ENCODE data around the gene CXCR2.

Gene CXCR2

DNA sequence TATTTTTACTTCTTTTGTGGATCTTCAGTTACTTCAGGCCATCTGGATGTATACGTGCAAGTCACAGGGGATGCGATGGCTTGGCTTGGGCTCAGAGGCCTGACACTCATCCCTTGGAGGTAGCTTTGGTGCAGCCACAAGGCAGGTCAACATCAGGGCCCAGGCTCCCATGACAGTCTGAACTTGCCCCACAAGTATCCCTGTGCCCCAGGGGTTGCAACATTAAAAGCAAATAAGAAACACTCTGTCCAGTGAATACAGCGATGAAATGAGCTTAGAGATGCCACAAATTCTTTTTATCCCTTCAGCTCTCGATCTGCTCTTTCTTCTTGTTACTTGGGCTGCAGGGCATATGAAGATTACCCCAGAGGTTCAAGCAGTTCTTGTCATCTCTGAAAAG, 54.0 kb downstream of the CXCR2 start:
- Histone ChIP-seq H3K4me3 (ENCODE audit: low read depth, low read length) (no peak overlapping the region), H3K36me3 (ENCODE audit: control insufficient read depth in 2 of 2, insufficient read depth in 1 of 2, low read length in 2 of 2) (no peaks in the 10 kb centered on the region), H3K27ac (ENCODE audit: extremely low read depth, low read depth, low read length) (no peak overlapping the region), H3K4me1 (ENCODE audit: control insufficient read depth, insufficient read depth, low read length) (no peaks in the 10 kb centered on the region), H3K9me3 (ENCODE audit: control insufficient read depth, insufficient read depth, low read depth, low read length) (no peaks in the 10 kb centered on the region)
- no peak for TF ChIP-seq ZNF530 (tag by site-specific recombination; IDR thresholded peaks at IDR 0.05; ENCODE audit: low read depth)
- no peak for TF ChIP-seq ZNF660 (tag by site-specific recombination; IDR thresholded peaks at IDR 0.05)
- no peak for TF ChIP-seq ZNF768 (tag by site-specific recombination; IDR thresholded peaks at IDR 0.05)
- TF ChIP-seq, protein P1, sequence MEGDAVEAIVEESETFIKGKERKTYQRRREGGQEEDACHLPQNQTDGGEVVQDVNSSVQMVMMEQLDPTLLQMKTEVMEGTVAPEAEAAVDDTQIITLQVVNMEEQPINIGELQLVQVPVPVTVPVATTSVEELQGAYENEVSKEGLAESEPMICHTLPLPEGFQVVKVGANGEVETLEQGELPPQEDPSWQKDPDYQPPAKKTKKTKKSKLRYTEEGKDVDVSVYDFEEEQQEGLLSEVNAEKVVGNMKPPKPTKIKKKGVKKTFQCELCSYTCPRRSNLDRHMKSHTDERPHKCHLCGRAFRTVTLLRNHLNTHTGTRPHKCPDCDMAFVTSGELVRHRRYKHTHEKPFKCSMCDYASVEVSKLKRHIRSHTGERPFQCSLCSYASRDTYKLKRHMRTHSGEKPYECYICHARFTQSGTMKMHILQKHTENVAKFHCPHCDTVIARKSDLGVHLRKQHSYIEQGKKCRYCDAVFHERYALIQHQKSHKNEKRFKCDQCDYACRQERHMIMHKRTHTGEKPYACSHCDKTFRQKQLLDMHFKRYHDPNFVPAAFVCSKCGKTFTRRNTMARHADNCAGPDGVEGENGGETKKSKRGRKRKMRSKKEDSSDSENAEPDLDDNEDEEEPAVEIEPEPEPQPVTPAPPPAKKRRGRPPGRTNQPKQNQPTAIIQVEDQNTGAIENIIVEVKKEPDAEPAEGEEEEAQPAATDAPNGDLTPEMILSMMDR (tag by site-specific recombination; IDR thresholded peaks at IDR 0.05) = no peak
- no peak for TF ChIP-seq ZNF114 (tag by site-specific recombination; IDR thresholded peaks at IDR 0.05)
- no peak for TF ChIP-seq ZNF221 (tag by site-specific recombination; IDR thresholded peaks at IDR 0.05; ENCODE audit: borderline replicate concordance)
- TF ChIP-seq, protein P2, sequence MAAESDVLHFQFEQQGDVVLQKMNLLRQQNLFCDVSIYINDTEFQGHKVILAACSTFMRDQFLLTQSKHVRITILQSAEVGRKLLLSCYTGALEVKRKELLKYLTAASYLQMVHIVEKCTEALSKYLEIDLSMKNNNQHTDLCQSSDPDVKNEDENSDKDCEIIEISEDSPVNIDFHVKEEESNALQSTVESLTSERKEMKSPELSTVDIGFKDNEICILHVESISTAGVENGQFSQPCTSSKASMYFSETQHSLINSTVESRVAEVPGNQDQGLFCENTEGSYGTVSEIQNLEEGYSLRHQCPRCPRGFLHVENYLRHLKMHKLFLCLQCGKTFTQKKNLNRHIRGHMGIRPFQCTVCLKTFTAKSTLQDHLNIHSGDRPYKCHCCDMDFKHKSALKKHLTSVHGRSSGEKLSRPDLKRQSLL (tag by site-specific recombination; IDR thresholded peaks at IDR 0.05) = no peak
- TF ChIP-seq, protein P3, sequence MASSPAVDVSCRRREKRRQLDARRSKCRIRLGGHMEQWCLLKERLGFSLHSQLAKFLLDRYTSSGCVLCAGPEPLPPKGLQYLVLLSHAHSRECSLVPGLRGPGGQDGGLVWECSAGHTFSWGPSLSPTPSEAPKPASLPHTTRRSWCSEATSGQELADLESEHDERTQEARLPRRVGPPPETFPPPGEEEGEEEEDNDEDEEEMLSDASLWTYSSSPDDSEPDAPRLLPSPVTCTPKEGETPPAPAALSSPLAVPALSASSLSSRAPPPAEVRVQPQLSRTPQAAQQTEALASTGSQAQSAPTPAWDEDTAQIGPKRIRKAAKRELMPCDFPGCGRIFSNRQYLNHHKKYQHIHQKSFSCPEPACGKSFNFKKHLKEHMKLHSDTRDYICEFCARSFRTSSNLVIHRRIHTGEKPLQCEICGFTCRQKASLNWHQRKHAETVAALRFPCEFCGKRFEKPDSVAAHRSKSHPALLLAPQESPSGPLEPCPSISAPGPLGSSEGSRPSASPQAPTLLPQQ (tag by site-specific recombination; IDR thresholded peaks at IDR 0.05) = no peak
- no peak for TF ChIP-seq FEZF1 (tag by site-specific recombination; IDR thresholded peaks at IDR 0.05)
- no peak for TF ChIP-seq ZNF155 (tag by site-specific recombination; IDR thresholded peaks at IDR 0.05)
- TF ChIP-seq ZNF792 (tag by site-specific recombination; IDR thresholded peaks at IDR 0.05) = no peak
- ChIA-PET CTCF (interaction anchor here (1.1 kb wide), 1 partner anchor 13 kb away, joined by 3 read pairs; no protein-coding TSS in a partner anchor), POLR2A (no interaction called here)

DNA sequence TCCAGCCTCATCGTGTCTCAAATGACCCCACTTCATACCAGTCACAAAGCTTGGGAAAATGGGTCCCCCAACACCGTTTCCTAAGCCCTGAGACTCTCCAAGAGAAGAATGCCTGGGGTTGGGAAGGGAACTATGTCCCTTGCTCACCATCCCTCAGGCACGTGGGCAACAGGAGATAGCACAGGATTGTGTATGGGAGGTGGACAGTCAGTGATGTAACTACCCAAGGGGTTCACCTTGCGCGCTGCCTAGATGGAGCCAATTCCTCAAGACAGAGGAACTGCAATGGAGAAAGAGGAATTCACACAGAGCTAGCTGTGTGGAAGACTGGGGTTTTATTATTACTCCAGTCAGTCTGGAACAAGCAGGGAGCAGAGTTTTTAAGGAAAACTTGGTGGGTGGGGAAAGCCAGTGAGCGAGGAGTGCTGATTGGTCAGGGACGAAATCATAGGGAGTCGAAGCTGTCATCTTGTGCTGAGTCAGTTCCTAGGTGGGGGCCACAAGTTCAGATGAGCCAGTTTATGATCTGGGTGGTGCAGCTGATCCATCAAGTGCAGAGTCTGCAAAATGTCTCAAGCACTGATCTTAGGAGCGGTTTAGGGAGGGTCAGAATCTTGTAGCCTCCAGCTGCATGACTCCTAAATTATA, 54.8 kb downstream of the CXCR2 start:
- no peak overlapping the region for H3K4me3 ChIP-seq (ENCODE audit: low read depth, low read length)
- CTCF ChIA-PET = interaction anchor here (0.8 to 1.1 kb wide), 2 partner anchors 11 to 12 kb away, joined by 3 read pairs; no protein-coding TSS in a partner anchor
- no peak overlapping the region for H3K27ac ChIP-seq (ENCODE audit: extremely low read depth, low read depth, low read length)
- TF ChIP-seq ZNF473 (tag by site-specific recombination; IDR thresholded peaks at IDR 0.05) = no peak
- no peak for TF ChIP-seq ZNF2 (tag by site-specific recombination; IDR thresholded peaks at IDR 0.05)
- TF ChIP-seq ZNF776 (tag by site-specific recombination; IDR thresholded peaks at IDR 0.05; ENCODE audit: borderline replicate concordance) = no peak
- no peak for TF ChIP-seq KLF7 (tag by site-specific recombination; IDR thresholded peaks at IDR 0.05; ENCODE audit: borderline replicate concordance)
- no peak for TF ChIP-seq ZNF211 (tag by site-specific recombination; IDR thresholded peaks at IDR 0.05; ENCODE audit: low read depth)
- TF ChIP-seq ZNF391 (tag by site-specific recombination; IDR thresholded peaks at IDR 0.05; ENCODE audit: borderline replicate concordance, low read depth) = no peak
- TF ChIP-seq ZNF561 (tag by site-specific recombination; IDR thresholded peaks at IDR 0.05; ENCODE audit: borderline replicate concordance) = no peak
- no peak for TF ChIP-seq KLF16 (tag by site-specific recombination; IDR thresholded peaks at IDR 0.05)
- no peak for TF ChIP-seq ZNF843 (tag by site-specific recombination; IDR thresholded peaks at IDR 0.05)
- TF ChIP-seq ZNF214 (tag by site-specific recombination; IDR thresholded peaks at IDR 0.05; ENCODE audit: borderline replicate concordance) = no peak
- TF ChIP-seq ZNF24 (tag by site-specific recombination; IDR thresholded peaks at IDR 0.05) = no peak
- TF ChIP-seq ZNF350 (tag by site-specific recombination; IDR thresholded peaks at IDR 0.05) = no peak
- no peak for TF ChIP-seq ZNF629 (tag by site-specific recombination; IDR thresholded peaks at IDR 0.05)
- no peak for TF ChIP-seq ZNF677 (tag by site-specific recombination; IDR thresholded peaks at IDR 0.05)
- TF ChIP-seq ZIC2 (tag by site-specific recombination; IDR thresholded peaks at IDR 0.05) = no peak
- TF ChIP-seq, protein P4, sequence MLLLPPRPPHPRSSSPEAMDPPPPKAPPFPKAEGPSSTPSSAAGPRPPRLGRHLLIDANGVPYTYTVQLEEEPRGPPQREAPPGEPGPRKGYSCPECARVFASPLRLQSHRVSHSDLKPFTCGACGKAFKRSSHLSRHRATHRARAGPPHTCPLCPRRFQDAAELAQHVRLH (tag by site-specific recombination; IDR thresholded peaks at IDR 0.05) = no peak
- no peak for TF ChIP-seq ZNF239 (tag by site-specific recombination; IDR thresholded peaks at IDR 0.05)
- no peaks in the 10 kb centered on the region for H3K4me1 ChIP-seq (ENCODE audit: control insufficient read depth, insufficient read depth, low read length)
- no peaks in the 10 kb centered on the region for H3K36me3 ChIP-seq (ENCODE audit: control insufficient read depth in 2 of 2, insufficient read depth in 1 of 2, low read length in 2 of 2)
- POLR2A ChIA-PET = no interaction called here
- no peaks in the 10 kb centered on the region for H3K9me3 ChIP-seq (ENCODE audit: control insufficient read depth, insufficient read depth, low read depth, low read length)

All from HEK293 (cell line).